CD4-positive, alpha-beta memory T cell (primary cell): ENCODE measurements around the gene GFRA1. TPM values are rescaled to one million over a fixed set of nuclear protein-coding genes. Genes with fewer than 3 reads are reported as not detected.

Source experiments
- CTCF ChIA-PET: fragments of 350-600 bp; sonication (Branson Sonifier 250); formaldehyde crosslinking; loops from one replicate; lab custom pipeline; 2021; ENCODE audit warnings: inconsistent platforms; ENCODE audit not compliant: partially characterized antibody; lab: Charles Lee
- POLR2A ChIA-PET: fragments of 350-600 bp; sonication (Branson Sonifier 250); formaldehyde crosslinking; loops from one replicate; lab custom pipeline; 2021; ENCODE audit not compliant: partially characterized antibody; lab: Charles Lee
- DNase-seq, 5 donors: peaks; one replicate each; pipeline versions ENCODE4 v3.0.0 to v3.0.0-alpha.2; 2020 to 2022; ENCODE audit warnings: mixed read lengths in 1 of 5
- H3K27ac ChIP-seq: one replicate; pipeline ENCODE4 v1.7.0; 2013; ENCODE audit warnings: low read depth, low read length
- H3K27me3 ChIP-seq: 2 replicates; pipeline ENCODE4 v1.7.0; 2013; ENCODE audit warnings: mild to moderate bottlenecking, low read length, moderate library complexity; ENCODE audit not compliant: insufficient read depth
- H3K36me3 ChIP-seq: 2 replicates; pipeline ENCODE4 v1.7.0; 2013; ENCODE audit warnings: mild to moderate bottlenecking, low read length, moderate library complexity; ENCODE audit not compliant: insufficient read depth
- H3K4me1 ChIP-seq: 2 replicates; pipeline ENCODE4 v1.7.0; 2013; ENCODE audit warnings: mild to moderate bottlenecking, low read length, moderate library complexity; ENCODE audit not compliant: insufficient read depth
- H3K4me3 ChIP-seq, 2 donors: one replicate each; pipeline ENCODE4 v1.7.0; 2013; ENCODE audit warnings: low read length in 2 of 2, mild to moderate bottlenecking in 1 of 2
- H3K9me3 ChIP-seq, 2 donors: one replicate each; pipeline ENCODE4 v1.7.0; 2013; ENCODE audit warnings: low read length in 2 of 2, control low read depth in 1 of 2; ENCODE audit not compliant: control insufficient read depth in 1 of 2
- H3K27ac Mint-ChIP-seq, 7 donors: one replicate each; pipeline ENCODE4 v1.8.0; 2020 to 2021; ENCODE audit warnings: mixed read lengths in 7 of 7, mild to moderate bottlenecking in 6 of 7, inconsistent platforms in 3 of 7, moderate library complexity in 3 of 7
- H3K27me3 Mint-ChIP-seq, 2 donors: one replicate each; pipeline ENCODE4 v1.8.0; 2020 to 2021; ENCODE audit warnings: mixed read lengths in 2 of 2
- H3K36me3 Mint-ChIP-seq, 2 donors: one replicate each; pipeline ENCODE4 v1.8.0; 2020 to 2021; ENCODE audit warnings: mixed read lengths in 2 of 2, inconsistent platforms in 1 of 2, mild to moderate bottlenecking in 1 of 2
- H3K4me1 Mint-ChIP-seq, 4 donors: one replicate each; pipeline ENCODE4 v1.8.0; 2020 to 2021; ENCODE audit warnings: mixed read lengths in 4 of 4, mild to moderate bottlenecking in 1 of 4
- H3K4me3 Mint-ChIP-seq, 8 donors: one replicate each; pipeline ENCODE4 v1.8.0; 2020 to 2021; ENCODE audit warnings: mixed read lengths in 8 of 8, mild to moderate bottlenecking in 7 of 8, moderate library complexity in 6 of 8, inconsistent platforms in 3 of 8
- H3K9me3 Mint-ChIP-seq, 8 donors: one replicate each; pipeline ENCODE4 v1.8.0; 2020 to 2021; ENCODE audit warnings: mixed read lengths in 8 of 8, mild to moderate bottlenecking in 5 of 8, inconsistent platforms in 3 of 8, moderate library complexity in 1 of 8
- intact Hi-C: fragments of 100-400 bp; cut with micrococcal nuclease; formaldehyde crosslinking; loops from one replicate; pipeline ENCODE4 v1.15.1; 2023
- polyA plus RNA-seq, 2 donors: library from polyadenylated mRNA; unstranded; fragments of 300-500 nt; fragmentation: Illumina TruSeq; gene quantifications; one replicate each; pipeline ENCODE4 v1.2.3, GENCODE V29; 2021
- total RNA-seq, 2 experiments: library from RNA; stranded (reverse); gene quantifications; one replicate each; pipeline ENCODE4 v1.2.3, GENCODE V29; 2021

Gene GFRA1
- total and polyA plus RNA-seq, 4 experiments from 2014 or later, result not detected

- H3K9me3 Mint-ChIP-seq, result peaks cover 0 to 2% (median 0%) of the 10 kb centered on the region in 8 donors
- Histone ChIP-seq H3K4me3 (no peak overlapping the region), H3K36me3 (no peaks in the 10 kb centered on the region), H3K4me1 (no peaks in the 10 kb centered on the region), H3K27me3 (no peaks in the 10 kb centered on the region), H3K9me3 (no peaks in the 10 kb centered on the region), H3K27ac (no peak overlapping the region)
- intact Hi-C loops, result no loop called here
- no peaks in the 10 kb centered on the region for H3K36me3 Mint-ChIP-seq
- POLR2A ChIA-PET, result no interaction called here
- no peaks in the 10 kb centered on the region for H3K4me1 Mint-ChIP-seq
- peaks cover 0 to 1% of the 10 kb centered on the region in 2 donors for H3K27me3 Mint-ChIP-seq
- H3K4me3 Mint-ChIP-seq, result no peak overlapping the region
- H3K27ac Mint-ChIP-seq, result no peak overlapping the region
- DNase-seq, result no peak
- CTCF ChIA-PET, result interaction anchor here (0.8 kb wide), 1 partner anchor 262 kb away, joined by 3 read pairs; no protein-coding TSS in a partner anchor
These were observed 12.4 kb downstream of the GFRA1 start for GRCh38 chr10:116260599-116260998.

GRCh38 chr10:116259638-116260037 lies 13.4 kb downstream of the GFRA1 start:
- no peak overlapping the region for H3K4me3 Mint-ChIP-seq
- Histone ChIP-seq H3K36me3 (no peaks in the 10 kb centered on the region), H3K4me3 (no peak overlapping the region), H3K9me3 (no peaks in the 10 kb centered on the region), H3K27ac (no peak overlapping the region), H3K4me1 (no peaks in the 10 kb centered on the region), H3K27me3 (no peaks in the 10 kb centered on the region)
- peaks cover 0 to 1% of the 10 kb centered on the region in 2 donors for H3K27me3 Mint-ChIP-seq
- no peaks in the 10 kb centered on the region for H3K4me1 Mint-ChIP-seq
- H3K9me3 Mint-ChIP-seq, result peaks cover 0 to 3% (median 0%) of the 10 kb centered on the region in 8 donors
- no peak for DNase-seq
- ChIA-PET CTCF (no interaction called here), POLR2A (no interaction called here)
- H3K27ac Mint-ChIP-seq, result no peak overlapping the region
- intact Hi-C loops, result no loop called here
- no peaks in the 10 kb centered on the region for H3K36me3 Mint-ChIP-seq

DNA sequence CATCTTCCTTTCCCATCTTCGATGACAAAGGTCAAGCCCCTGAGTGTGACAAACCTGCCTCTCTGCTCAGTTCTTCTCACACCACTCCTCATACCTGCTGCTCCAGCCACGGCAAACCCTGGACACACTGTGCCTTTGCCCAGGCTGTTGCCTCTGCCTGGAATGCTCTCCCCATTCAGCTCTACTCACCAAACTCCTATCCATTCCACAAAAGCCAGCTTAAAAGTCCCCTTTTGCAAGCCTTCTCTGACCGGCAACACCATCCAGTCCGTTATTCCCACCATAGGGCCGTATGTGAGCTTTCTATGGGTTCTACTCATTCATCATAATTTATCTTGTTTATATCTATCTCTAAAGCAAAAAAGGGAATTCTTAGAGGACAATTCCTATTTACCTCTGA lies 15.2 kb downstream of the GFRA1 start:
- Mint-ChIP-seq H3K4me3 (no peak overlapping the region), H3K9me3 (peaks cover 0 to 3% (median 0%) of the 10 kb centered on the region in 8 donors), H3K27me3 (peaks cover 0 to 1% of the 10 kb centered on the region in 2 donors), H3K27ac (no peak overlapping the region), H3K4me1 (peaks cover 0 to 1% (median 0%) of the 10 kb centered on the region in 4 donors), H3K36me3 (no peaks in the 10 kb centered on the region)
- Histone ChIP-seq H3K36me3 (no peaks in the 10 kb centered on the region), H3K9me3 (no peaks in the 10 kb centered on the region), H3K4me1 (no peaks in the 10 kb centered on the region), H3K4me3 (no peak overlapping the region), H3K27me3 (no peaks in the 10 kb centered on the region), H3K27ac (no peak overlapping the region)
- no peak for DNase-seq
- intact Hi-C loops, result no loop called here
- POLR2A ChIA-PET, result no interaction called here
- CTCF ChIA-PET, result no interaction called here

DNA sequence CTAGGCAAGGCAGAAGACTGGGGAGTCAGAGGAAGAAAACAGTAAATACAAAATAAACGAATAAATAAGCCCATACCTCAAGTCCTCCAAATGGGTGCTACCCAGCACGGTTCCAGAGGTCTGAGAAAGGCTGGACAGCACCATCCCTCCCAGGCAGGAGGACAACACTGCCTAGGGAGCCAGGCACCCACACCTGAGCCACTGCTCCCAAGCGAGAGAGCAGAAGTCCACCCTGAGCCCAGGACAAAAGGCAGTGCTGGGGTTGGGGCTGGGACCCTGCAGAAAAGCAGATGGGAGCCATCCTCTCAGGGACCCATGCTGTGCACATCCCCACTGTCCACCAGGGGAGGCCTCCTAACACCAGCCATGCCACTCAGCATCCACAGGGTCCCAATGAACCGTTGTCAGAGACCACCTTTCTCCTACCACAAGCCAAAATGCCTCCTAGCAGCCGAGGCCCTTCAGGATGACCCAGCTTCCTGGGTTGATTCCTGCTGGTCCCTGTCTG lies 16.2 kb downstream of the GFRA1 start:
- ChIA-PET POLR2A (no interaction called here), CTCF (no interaction called here)
- H3K27ac Mint-ChIP-seq, result no peak overlapping the region
- no peak for DNase-seq
- Histone ChIP-seq H3K4me3 (no peak overlapping the region), H3K27me3 (no peaks in the 10 kb centered on the region), H3K27ac (no peak overlapping the region), H3K9me3 (no peaks in the 10 kb centered on the region), H3K4me1 (no peaks in the 10 kb centered on the region), H3K36me3 (no peaks in the 10 kb centered on the region)
- intact Hi-C loops, result no loop called here
- peaks cover 0 to 3% (median 0%) of the 10 kb centered on the region in 8 donors for H3K9me3 Mint-ChIP-seq
- peaks cover 0 to 1% (median 0%) of the 10 kb centered on the region in 4 donors for H3K4me1 Mint-ChIP-seq
- H3K36me3 Mint-ChIP-seq, result no peaks in the 10 kb centered on the region
- H3K27me3 Mint-ChIP-seq, result no peaks in the 10 kb centered on the region
- H3K4me3 Mint-ChIP-seq, result no peak overlapping the region

DNA sequence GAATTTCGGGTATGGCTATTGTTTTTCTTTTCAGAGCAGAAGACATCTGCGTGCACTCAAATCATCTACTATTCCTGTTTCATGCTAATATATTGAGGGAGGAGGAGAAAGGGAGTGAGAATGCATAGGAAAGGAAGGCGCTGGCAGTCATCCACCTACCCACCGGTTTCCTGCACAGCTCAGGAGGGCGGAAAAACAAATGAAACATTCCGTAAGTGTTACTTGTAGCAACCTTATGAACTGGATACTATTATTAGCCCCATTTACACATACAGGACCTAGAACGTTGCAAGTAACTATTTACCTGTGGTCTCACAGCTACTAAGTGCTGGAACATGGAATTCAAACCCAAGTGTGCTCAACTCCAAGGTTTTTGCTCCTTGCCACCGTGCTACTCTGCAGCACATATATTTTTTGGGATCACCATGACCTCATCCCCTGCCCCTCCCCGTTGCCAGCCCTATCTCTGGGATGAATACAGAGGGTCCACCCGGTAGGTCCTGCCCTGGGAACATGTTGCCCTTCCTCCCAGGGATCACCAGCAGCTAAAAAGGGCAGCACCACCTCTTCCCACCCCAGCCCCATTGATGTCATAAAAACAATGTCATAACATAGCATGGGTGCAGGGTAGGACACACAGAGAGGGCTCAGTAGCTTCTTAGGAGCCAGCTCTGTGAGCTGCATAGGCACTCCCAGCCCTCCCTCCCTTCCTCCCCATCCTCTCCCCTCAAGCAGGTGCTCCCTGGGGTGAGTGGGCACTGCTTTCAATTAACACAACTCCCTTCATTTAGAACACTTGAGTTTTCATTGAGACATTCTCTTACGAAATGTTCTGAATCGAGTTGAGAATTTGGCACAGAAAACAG lies 16.9 kb downstream of the GFRA1 start:
- H3K4me3 Mint-ChIP-seq, result no peak overlapping the region

GRCh38 chr10:116254422-116255155 lies 18.4 kb downstream of the GFRA1 start:
- CTCF ChIA-PET, result no interaction called here
- Mint-ChIP-seq H3K27me3 (no peaks in the 10 kb centered on the region), H3K36me3 (no peaks in the 10 kb centered on the region), H3K9me3 (peaks cover 0 to 5% (median 1%) of the 10 kb centered on the region in 8 donors), H3K27ac (no peak overlapping the region), H3K4me3 (no peak overlapping the region), H3K4me1 (peaks cover 0 to 1% (median 0%) of the 10 kb centered on the region in 4 donors)
- no peak overlapping the region for H3K27ac ChIP-seq
- intact Hi-C loops, result no loop called here
- no peak for DNase-seq
- H3K9me3 ChIP-seq, result no peaks in the 10 kb centered on the region
- POLR2A ChIA-PET, result no interaction called here
- H3K36me3 ChIP-seq, result no peaks in the 10 kb centered on the region
- H3K4me3 ChIP-seq, result no peak overlapping the region
- H3K4me1 ChIP-seq, result no peaks in the 10 kb centered on the region
- no peaks in the 10 kb centered on the region for H3K27me3 ChIP-seq

More for the DNA sequence above, 16.9 kb downstream of the GFRA1 start:
- ChIA-PET POLR2A (no interaction called here), CTCF (no interaction called here)
- H3K4me3 ChIP-seq, result no peak overlapping the region
- intact Hi-C loops, result no loop called here
- H3K4me1 Mint-ChIP-seq, result peaks cover 0 to 1% (median 0%) of the 10 kb centered on the region in 4 donors
- peaks cover 0 to 3% (median 0%) of the 10 kb centered on the region in 8 donors for H3K9me3 Mint-ChIP-seq
- H3K4me1 ChIP-seq, result no peaks in the 10 kb centered on the region
- no peaks in the 10 kb centered on the region for H3K27me3 Mint-ChIP-seq
- H3K27me3 ChIP-seq, result no peaks in the 10 kb centered on the region
- H3K27ac ChIP-seq, result no peak overlapping the region
- H3K27ac Mint-ChIP-seq, result no peak overlapping the region
- no peaks in the 10 kb centered on the region for H3K36me3 Mint-ChIP-seq
- DNase-seq, result no peak
- no peaks in the 10 kb centered on the region for H3K36me3 ChIP-seq
- H3K9me3 ChIP-seq, result no peaks in the 10 kb centered on the region

- no peaks in the 10 kb centered on the region for H3K27me3 Mint-ChIP-seq
- Histone ChIP-seq H3K36me3 (no peaks in the 10 kb centered on the region), H3K4me1 (no peaks in the 10 kb centered on the region), H3K4me3 (no peak overlapping the region), H3K9me3 (no peaks in the 10 kb centered on the region), H3K27me3 (no peaks in the 10 kb centered on the region), H3K27ac (no peak overlapping the region)
- no peak for DNase-seq
- no peak overlapping the region for H3K4me3 Mint-ChIP-seq
- intact Hi-C loops, result no loop called here
- H3K9me3 Mint-ChIP-seq, result peaks cover 0 to 6% (median 2%) of the 10 kb centered on the region in 8 donors
- H3K36me3 Mint-ChIP-seq, result no peaks in the 10 kb centered on the region
- POLR2A ChIA-PET, result no interaction called here
- H3K27ac Mint-ChIP-seq, result no peak overlapping the region
- peaks cover 0 to 1% (median 0%) of the 10 kb centered on the region in 4 donors for H3K4me1 Mint-ChIP-seq
- CTCF ChIA-PET, result no interaction called here
These were observed 19.3 kb downstream of the GFRA1 start for GRCh38 chr10:116253716-116254115.
